KBM-7 (cell line): ENCODE results near the gene TINAG.

Experiments
- DNase-seq: peaks from one replicate; pipeline ENCODE4 v3.0.0-alpha.2; 2015
- in situ Hi-C: fragments of 300-500 bp; cut with MboI; formaldehyde crosslinking; loops from 2 replicates; pipeline ENCODE4 v1.14.3; 2020; ENCODE audit warnings: low sequenced_read_pairs, low pct_unique_long_range_greater_than_20kb, mixed read lengths

Gene TINAG

DNA sequence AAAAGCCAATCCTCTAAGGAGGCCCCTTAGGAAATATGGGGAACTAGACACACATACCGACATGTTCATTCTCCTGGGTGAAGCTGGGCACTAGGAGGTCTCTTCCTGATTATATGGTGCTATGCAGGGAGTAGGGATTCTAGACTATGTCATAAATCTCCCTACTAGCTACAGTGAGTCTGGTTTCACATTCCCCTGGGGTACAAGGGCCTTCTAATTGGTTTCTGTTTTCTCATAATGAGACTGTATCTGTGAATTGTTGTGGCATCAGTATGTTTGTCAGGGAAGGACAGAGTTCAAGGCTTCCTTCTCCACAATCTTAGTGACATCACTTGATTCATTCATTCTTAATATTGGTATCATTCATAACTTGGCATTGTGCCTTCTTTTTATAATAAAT, 103.5 kb downstream of the TINAG start:
- DNase-seq, result no peak
- in situ Hi-C loops, result no loop called here

DNA sequence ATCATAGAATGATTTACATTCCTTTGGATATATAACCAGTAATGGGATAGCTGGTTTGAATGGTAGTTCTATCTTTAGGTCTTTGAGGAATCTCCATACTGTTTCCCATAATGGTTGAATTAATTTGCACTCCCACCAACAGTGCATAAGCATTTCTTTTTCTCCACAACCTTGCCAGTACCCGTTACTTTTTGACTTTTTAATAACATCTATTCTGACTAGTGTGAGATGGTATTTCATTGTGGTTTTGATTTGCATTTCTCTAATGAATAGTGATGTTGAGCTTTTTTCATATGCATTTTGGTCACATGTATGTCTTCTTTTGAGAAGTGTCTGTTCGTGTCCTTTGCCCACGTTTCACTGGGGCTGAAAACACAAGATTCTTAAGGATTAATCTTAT, 107.3 kb downstream of the TINAG start:
- no peak for DNase-seq
- in situ Hi-C loops, result no loop called here

DNA sequence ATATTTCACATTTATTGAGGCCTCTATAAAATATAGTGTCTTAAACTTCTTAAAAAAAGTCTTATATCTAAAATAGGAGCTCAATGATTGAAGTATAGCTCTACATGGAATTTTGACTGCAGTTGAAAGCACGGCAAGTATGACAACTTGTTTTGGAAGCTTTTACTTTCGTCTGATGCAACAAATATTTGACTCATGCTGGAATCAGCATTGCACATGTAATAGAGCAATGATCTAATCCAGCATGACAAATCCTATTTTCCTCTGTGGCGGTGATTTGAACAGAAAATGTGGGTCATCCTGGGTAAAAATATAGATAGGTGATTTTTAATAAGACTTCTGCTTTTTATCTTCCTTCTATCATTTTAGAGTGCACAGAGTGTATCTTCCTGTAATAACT, 111.6 kb downstream of the TINAG start:
- in situ Hi-C loops, result no loop called here
- DNase-seq, result no peak

DNA sequence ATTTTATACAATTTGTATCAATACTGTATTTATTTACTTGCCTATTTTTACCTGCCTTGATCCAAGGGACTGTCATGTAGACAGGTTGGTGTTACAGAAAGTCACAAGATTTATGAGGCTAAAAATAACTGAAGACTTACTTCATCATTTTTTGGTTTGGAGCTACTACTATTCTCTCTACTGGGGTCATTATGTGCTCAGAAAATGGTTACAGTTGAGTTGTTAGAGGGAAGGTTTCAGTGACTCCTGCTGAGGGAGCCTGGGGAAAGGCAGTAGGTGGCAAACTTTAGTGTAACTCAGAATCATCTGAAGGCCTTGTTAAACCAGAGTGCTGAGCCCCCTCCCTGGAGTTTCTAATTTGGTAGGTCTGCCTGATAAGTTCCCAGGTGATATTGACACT, 118.8 kb downstream of the TINAG start:
- in situ Hi-C loops, result no loop called here
- DNase-seq, result no peak

DNA sequence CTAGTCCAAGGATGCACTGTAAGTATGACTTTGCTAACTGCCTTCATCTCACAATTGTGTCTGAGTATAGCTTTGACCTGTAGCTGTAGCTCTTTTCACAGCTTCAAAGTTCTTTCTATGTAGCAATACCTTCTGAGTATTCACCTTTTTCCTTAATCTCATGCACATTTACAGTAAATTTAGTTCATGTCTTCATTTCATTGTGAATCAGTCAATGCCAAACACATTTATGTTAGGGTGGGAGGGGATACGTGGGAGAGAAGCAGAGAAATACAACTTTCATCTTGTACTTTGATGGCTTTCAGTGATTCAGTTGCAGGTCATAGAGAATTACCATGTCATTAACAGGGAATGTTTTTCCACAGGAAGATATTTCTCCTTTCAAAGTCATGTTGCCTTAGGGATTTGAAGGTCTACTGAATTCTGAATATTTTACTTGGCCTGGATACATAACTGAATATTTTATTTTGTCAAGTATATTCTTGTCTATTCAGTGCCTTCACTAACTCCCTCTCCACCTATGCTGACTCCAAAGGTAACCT, 119.2 kb downstream of the TINAG start:
- in situ Hi-C loops, result no loop called here
- DNase-seq, result no peak

DNA sequence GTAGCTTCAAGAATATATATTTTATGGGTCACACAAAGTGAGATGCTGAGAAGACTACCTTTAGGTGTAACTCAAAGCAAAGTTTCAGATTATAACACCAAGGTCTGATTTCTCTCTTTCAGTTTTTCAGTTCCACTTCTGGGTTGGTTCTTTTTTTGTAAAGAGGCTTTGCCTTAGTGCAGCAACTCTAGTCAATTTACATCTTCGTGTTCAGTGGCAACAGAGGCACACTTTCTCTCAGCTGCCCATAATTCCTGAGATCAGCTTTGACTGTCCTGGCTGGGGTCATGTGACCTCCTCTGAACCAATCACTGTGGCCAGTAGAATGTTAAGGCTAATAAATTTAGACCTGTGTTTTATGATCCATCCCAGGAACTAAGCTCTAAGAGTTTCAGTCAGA, 120.2 kb downstream of the TINAG start:
- in situ Hi-C loops, result no loop called here
- no peak for DNase-seq

DNA sequence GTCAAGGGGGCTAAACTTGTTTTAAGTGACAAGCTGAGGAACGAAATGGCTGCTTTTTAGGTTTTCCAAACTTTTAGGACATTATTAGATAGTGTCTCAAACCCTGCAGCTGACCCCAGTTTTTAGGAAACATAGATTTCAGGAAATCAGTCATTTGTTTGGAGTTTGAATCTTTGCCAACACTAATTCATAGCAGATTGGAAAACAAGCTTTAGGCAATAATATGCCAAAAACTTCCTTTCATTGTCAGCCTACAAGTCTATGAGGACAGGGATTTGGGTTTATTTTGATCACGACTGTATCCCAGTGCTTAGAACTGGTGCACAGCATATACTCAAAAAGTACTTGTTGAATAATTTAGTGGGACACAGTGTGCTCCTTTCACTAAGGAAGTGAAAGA, 123.2 kb downstream of the TINAG start:
- in situ Hi-C loops, result no loop called here
- DNase-seq, result no peak
